ENCODE data around the gene AKAP13.

DNA sequence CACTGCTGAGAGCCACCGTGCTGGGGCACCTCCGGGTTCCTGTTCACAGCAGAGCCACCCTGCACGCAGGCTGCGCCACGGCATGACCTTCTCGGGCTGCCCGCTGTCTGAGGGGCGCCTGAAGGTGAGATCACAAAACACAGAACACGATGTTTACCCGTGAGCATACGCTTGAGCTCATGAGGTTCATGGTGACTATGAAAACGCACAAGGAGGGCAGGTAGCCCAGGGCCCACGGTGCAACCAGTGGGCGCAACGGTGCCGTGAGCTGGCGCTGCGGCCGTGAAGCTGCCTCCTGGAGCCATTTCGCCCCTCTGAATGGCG is 378.2 kb downstream of the AKAP13 start:
- TF ChIP-seq CTCF (IDR thresholded peaks at IDR 0.05) (no peak), POLR2A (IDR thresholded peaks at IDR 0.05) (no peak), EP300 (IDR thresholded peaks at IDR 0.05) (no peak)
